ENCODE data around the gene SND1. TPM values are rescaled to one million over a fixed set of nuclear protein-coding genes. Genes with fewer than 3 reads are reported as not detected.

SND1 gene
- total and polyA plus RNA-seq, 2 of the 4 experiments (the other 2 are of a cell fraction), result 154 to 294 TPM

- 0 out of 2 replicates have a peak, but pooled peaks cover 1% of the 10 kb centered on the region for H3K36me3 ChIP-seq (ENCODE audit: control insufficient read depth, insufficient read depth, low read length)
- H3K4me1 ChIP-seq (ENCODE audit: control insufficient read depth, insufficient read depth, low read length), result peaks cover 7% of the 10 kb centered on the region
- no peak overlapping the region for H2AK5ac ChIP-seq (ENCODE audit: low read depth, low read length)
- TF ChIP-seq NFE2L2 (IDR thresholded peaks at IDR 0.05; ENCODE audit: low read depth, low read length), result no peak
- no peak for TF ChIP-seq POLR2A (IDR thresholded peaks at IDR 0.05; ENCODE audit: low read depth, low read length)
- TF ChIP-seq ELK1 (IDR thresholded peaks at IDR 0.05; ENCODE audit: borderline replicate concordance, low read depth, low read length), result no peak
- H3K4me3 ChIP-seq (ENCODE audit: insufficient read depth, low read depth, low read length), result no peak overlapping the region
- H2BK120ac ChIP-seq (ENCODE audit: low read depth, low read length), result no peak overlapping the region
- H3K56ac ChIP-seq (ENCODE audit: extremely low read depth, insufficient read depth, low read length), result no peak overlapping the region
- H4K20me1 ChIP-seq (ENCODE audit: insufficient read depth, low read length), result peaks cover 63% of the 10 kb centered on the region
- H3K79me1 ChIP-seq (ENCODE audit: low read depth in 1 of 2, low read length in 2 of 2), result peaks cover 65 to 82% of the 10 kb centered on the region in 2 experiments
- no peak overlapping the region for H4K91ac ChIP-seq (ENCODE audit: insufficient read depth, low read depth, low read length)
- H2BK5ac ChIP-seq (ENCODE audit: low read depth, low read length, poor library complexity, severe bottlenecking), result no peak overlapping the region
- no peak overlapping the region for H3K18ac ChIP-seq (ENCODE audit: low read depth, low read length)
- dilution Hi-C loops (cut with HindIII; ENCODE audit: low sequenced_read_pairs, unreplicated experiment) (no loop called here), intact Hi-C loops (cut with micrococcal nuclease) (no loop called here), in situ Hi-C loops (cut with MboI; ENCODE audit: low sequenced_read_pairs) (no loop called here)
- ChIA-PET CTCF (interaction anchor here (0.6 to 0.9 kb wide), 2 partner anchors 11 to 19 kb away, joined by 3 read pairs; no protein-coding TSS in a partner anchor), POLR2A (ENCODE audit: unreplicated experiment) (no interaction called here)
- H2AFZ ChIP-seq (replicated peaks; ENCODE audit: low read length, poor library complexity), result no peak overlapping the region
- DNase-seq (no peak), ATAC-seq (ENCODE audit: low read depth) (no peak)
- H4K8ac ChIP-seq (ENCODE audit: low read depth in 2 of 2, low read length in 2 of 2), result no peak overlapping the region
- H3K14ac ChIP-seq (replicated peaks; ENCODE audit: low read depth, low read length), result no peak overlapping the region
- H3K9me3 ChIP-seq (ENCODE audit: control insufficient read depth, insufficient read depth, low read length), result no peaks in the 10 kb centered on the region
- no TSS peak for BruUV-seq (replicated peaks)
- no peak overlapping the region for H3K27ac ChIP-seq (ENCODE audit: insufficient read depth, low read length)
- H3K4ac ChIP-seq (ENCODE audit: low read depth, low read length), result no peak overlapping the region
- no peak overlapping the region for H3K4me2 ChIP-seq (ENCODE audit: low read depth, low read length)
- no peak overlapping the region for H4K5ac ChIP-seq (ENCODE audit: low read depth, low read length)
- H3K27me3 ChIP-seq (ENCODE audit: control insufficient read depth, insufficient read depth, low read length), result no peaks in the 10 kb centered on the region
- H3K9me1 ChIP-seq (ENCODE audit: insufficient read depth, low read length), result peaks cover 10% of the 10 kb centered on the region
- no peak overlapping the region for H2BK20ac ChIP-seq (ENCODE audit: low read depth, low read length)
- no peak overlapping the region for H3K9ac ChIP-seq (ENCODE audit: low read depth, low read length)
- H3K23ac ChIP-seq (ENCODE audit: low read depth, low read length), result no peak overlapping the region
- H2BK15ac ChIP-seq (ENCODE audit: low read depth, low read length), result no peak overlapping the region
- H2AK9ac ChIP-seq (replicated peaks; ENCODE audit: low read depth, low read length, poor library complexity), result no peak overlapping the region
Observed at GRCh38 chr7:127782075-127782474, 130.1 kb downstream of the SND1 start.
